Measurements from ENCODE around the gene MYO1A. TPM values are rescaled to one million over a fixed set of nuclear protein-coding genes. Genes with fewer than 3 reads are reported as not detected.

The MYO1A gene
- total RNA-seq, 1 donor, result under 0.01 TPM

- no peak overlapping the region for H3K4me3 ChIP-seq (ENCODE audit: low read depth, low read length)
- no peak for DNase-seq (ENCODE audit: low read depth)
- no peak for TF ChIP-seq CTCF (IDR thresholded peaks at IDR 0.05; ENCODE audit: insufficient read depth, low read depth, low read length)
Measured at GRCh38 chr12:56994231-56994746, 55.6 kb downstream of the MYO1A start.

- H3K4me3 ChIP-seq (ENCODE audit: low read depth, low read length), result no peak overlapping the region
- DNase-seq (ENCODE audit: low read depth), result no peak
- TF ChIP-seq CTCF (IDR thresholded peaks at IDR 0.05; ENCODE audit: insufficient read depth, low read depth, low read length), result no peak
Measured at GRCh38 chr12:56993346-56993745, 56.6 kb downstream of the MYO1A start.

GRCh38 chr12:56991319-56992246, 58.3 kb downstream of the MYO1A start:
- no peak for TF ChIP-seq CTCF (IDR thresholded peaks at IDR 0.05; ENCODE audit: insufficient read depth, low read depth, low read length)
- no peak overlapping the region for H3K4me3 ChIP-seq (ENCODE audit: low read depth, low read length)
- DNase-seq (ENCODE audit: low read depth), result no peak

- DNase-seq (ENCODE audit: low read depth), result no peak
- no peak for TF ChIP-seq CTCF (IDR thresholded peaks at IDR 0.05; ENCODE audit: insufficient read depth, low read depth, low read length)
- no peak overlapping the region for H3K4me3 ChIP-seq (ENCODE audit: low read depth, low read length)
Measured at GRCh38 chr12:56990648-56991318, 59.1 kb downstream of the MYO1A start.

GRCh38 chr12:56989861-56990610, 59.9 kb downstream of the MYO1A start:
- no peak for TF ChIP-seq CTCF (IDR thresholded peaks at IDR 0.05; ENCODE audit: insufficient read depth, low read depth, low read length)
- no peak overlapping the region for H3K4me3 ChIP-seq (ENCODE audit: low read depth, low read length)
- peak; percentile 61 for DNase-seq (ENCODE audit: low read depth)

GRCh38 chr12:56988207-56988739, 61.7 kb downstream of the MYO1A start:
- no peak overlapping the region for H3K4me3 ChIP-seq (ENCODE audit: low read depth, low read length)
- TF ChIP-seq CTCF (IDR thresholded peaks at IDR 0.05; ENCODE audit: insufficient read depth, low read depth, low read length), result no peak
- peak; percentile 49 for DNase-seq (ENCODE audit: low read depth)
